Measurements from ENCODE around the gene ENDOG. TPM values are rescaled to one million over a fixed set of nuclear protein-coding genes. Genes with fewer than 3 reads are reported as not detected.
A peak's percentile ranks its signal among the peaks of the same experiment; 100 is the strongest.

The ENDOG gene
- total and polyA plus RNA-seq, 2 donors, result 11.0 to 21.5 TPM

GRCh38 chr9:128822407-128823042 is 4.2 kb downstream of the ENDOG start:
- H3K4me3 ChIP-seq (ENCODE audit: low read length in 2 of 2), result no peak overlapping the region
- peaks cover 57 to 61% of the 10 kb centered on the region in 2 donors for H3K36me3 ChIP-seq (ENCODE audit: control insufficient read depth in 2 of 2, insufficient read depth in 2 of 2, low read length in 1 of 2)
- 97% methylated on average over 22 of the region's 22 CpGs for WGBS
- no peak overlapping the region for H3K27ac ChIP-seq (ENCODE audit: low read depth in 1 of 2, low read length in 1 of 2)
- H3K4me1 ChIP-seq (ENCODE audit: control insufficient read depth in 2 of 2, insufficient read depth in 2 of 2, low read length in 2 of 2), result peaks cover 0 to 11% of the 10 kb centered on the region in 2 donors
- H3K27me3 ChIP-seq (ENCODE audit: control insufficient read depth in 2 of 2, insufficient read depth in 1 of 2, low read length in 1 of 2), result peaks cover 0 to 2% of the 10 kb centered on the region in 2 donors
- H3K9me3 ChIP-seq (ENCODE audit: control insufficient read depth in 2 of 2, insufficient read depth in 1 of 2, low read length in 1 of 2), result peaks cover 0 to 6% of the 10 kb centered on the region in 2 donors
- no peak for DNase-seq (ENCODE audit: low read depth in 6 of 9, low spot score in 9 of 9)

GRCh38 chr9:128823362-128823902 is 5.1 kb downstream of the ENDOG start:
- peaks cover 57 to 61% of the 10 kb centered on the region in 2 donors for H3K36me3 ChIP-seq (ENCODE audit: control insufficient read depth in 2 of 2, insufficient read depth in 2 of 2, low read length in 1 of 2)
- no peak overlapping the region for H3K4me3 ChIP-seq (ENCODE audit: low read length in 2 of 2)
- peaks cover 1 to 11% of the 10 kb centered on the region in 2 donors for H3K4me1 ChIP-seq (ENCODE audit: control insufficient read depth in 2 of 2, insufficient read depth in 2 of 2, low read length in 2 of 2)
- 97% methylated on average over 19 of the region's 19 CpGs for WGBS
- no peak overlapping the region for H3K27ac ChIP-seq (ENCODE audit: low read depth in 1 of 2, low read length in 1 of 2)
- H3K27me3 ChIP-seq (ENCODE audit: control insufficient read depth in 2 of 2, insufficient read depth in 1 of 2, low read length in 1 of 2), result peaks cover 0 to 2% of the 10 kb centered on the region in 2 donors
- no peak for DNase-seq (ENCODE audit: low read depth in 6 of 9, low spot score in 9 of 9)
- H3K9me3 ChIP-seq (ENCODE audit: control insufficient read depth in 2 of 2, insufficient read depth in 1 of 2, low read length in 1 of 2), result no peaks in the 10 kb centered on the region

- H3K4me3 ChIP-seq (ENCODE audit: low read length in 2 of 2), result no peak overlapping the region
- peaks cover 57 to 61% of the 10 kb centered on the region in 2 donors for H3K36me3 ChIP-seq (ENCODE audit: control insufficient read depth in 2 of 2, insufficient read depth in 2 of 2, low read length in 1 of 2)
- 97% methylated on average over 12 of the region's 12 CpGs for WGBS
- no peaks in the 10 kb centered on the region for H3K9me3 ChIP-seq (ENCODE audit: control insufficient read depth in 2 of 2, insufficient read depth in 1 of 2, low read length in 1 of 2)
- peaks cover 5 to 15% of the 10 kb centered on the region in 2 donors for H3K4me1 ChIP-seq (ENCODE audit: control insufficient read depth in 2 of 2, insufficient read depth in 2 of 2, low read length in 2 of 2)
- H3K27me3 ChIP-seq (ENCODE audit: control insufficient read depth in 2 of 2, insufficient read depth in 1 of 2, low read length in 1 of 2), result peaks cover 0 to 2% of the 10 kb centered on the region in 2 donors
- H3K27ac ChIP-seq (ENCODE audit: low read depth in 1 of 2, low read length in 1 of 2), result no peak overlapping the region
- DNase-seq (ENCODE audit: low read depth in 6 of 9, low spot score in 9 of 9), result no peak
These were observed 5.7 kb downstream of the ENDOG start for GRCh38 chr9:128823903-128824406.

GRCh38 chr9:128824911-128825310 is 6.6 kb downstream of the ENDOG start:
- H3K4me3 ChIP-seq (ENCODE audit: low read length in 2 of 2), result no peak overlapping the region
- no peaks in the 10 kb centered on the region for H3K27me3 ChIP-seq (ENCODE audit: control insufficient read depth in 2 of 2, insufficient read depth in 1 of 2, low read length in 1 of 2)
- H3K4me1 ChIP-seq (ENCODE audit: control insufficient read depth in 2 of 2, insufficient read depth in 2 of 2, low read length in 2 of 2), result peaks cover 5 to 12% of the 10 kb centered on the region in 2 donors
- H3K36me3 ChIP-seq (ENCODE audit: control insufficient read depth in 2 of 2, insufficient read depth in 2 of 2, low read length in 1 of 2), result peaks cover 57 to 61% of the 10 kb centered on the region in 2 donors
- WGBS, result 96% methylated on average over 7 of the region's 7 CpGs
- peaks cover 0 to 3% of the 10 kb centered on the region in 2 donors for H3K9me3 ChIP-seq (ENCODE audit: control insufficient read depth in 2 of 2, insufficient read depth in 1 of 2, low read length in 1 of 2)
- H3K27ac ChIP-seq (ENCODE audit: low read depth in 1 of 2, low read length in 1 of 2), result no peak overlapping the region
- no peak for DNase-seq (ENCODE audit: low read depth in 6 of 9, low spot score in 9 of 9)

GRCh38 chr9:128825923-128826700 is 7.8 kb downstream of the ENDOG start:
- Histone ChIP-seq H3K4me3 (ENCODE audit: low read length in 2 of 2) (no peak overlapping the region), H3K9me3 (ENCODE audit: control insufficient read depth in 2 of 2, insufficient read depth in 1 of 2, low read length in 1 of 2) (peaks cover 0 to 6% of the 10 kb centered on the region in 2 donors), H3K36me3 (ENCODE audit: control insufficient read depth in 2 of 2, insufficient read depth in 2 of 2, low read length in 1 of 2) (peaks cover 57 to 59% of the 10 kb centered on the region in 2 donors), H3K27me3 (ENCODE audit: control insufficient read depth in 2 of 2, insufficient read depth in 1 of 2, low read length in 1 of 2) (no peaks in the 10 kb centered on the region), H3K4me1 (ENCODE audit: control insufficient read depth in 2 of 2, insufficient read depth in 2 of 2, low read length in 2 of 2) (peaks cover 5 to 18% of the 10 kb centered on the region in 2 donors), H3K27ac (ENCODE audit: low read depth in 1 of 2, low read length in 1 of 2) (no peak overlapping the region)
- no peak for DNase-seq (ENCODE audit: low read depth in 6 of 9, low spot score in 9 of 9)
- 99% methylated on average over 22 of the region's 22 CpGs for WGBS

- Histone ChIP-seq H3K4me1 (ENCODE audit: control insufficient read depth in 2 of 2, insufficient read depth in 2 of 2, low read length in 2 of 2) (peaks cover 5 to 18% of the 10 kb centered on the region in 2 donors), H3K36me3 (ENCODE audit: control insufficient read depth in 2 of 2, insufficient read depth in 2 of 2, low read length in 1 of 2) (peaks cover 38 to 42% of the 10 kb centered on the region in 2 donors), H3K27ac (ENCODE audit: low read depth in 1 of 2, low read length in 1 of 2) (no peak overlapping the region), H3K4me3 (ENCODE audit: low read length in 2 of 2) (no peak overlapping the region), H3K27me3 (ENCODE audit: control insufficient read depth in 2 of 2, insufficient read depth in 1 of 2, low read length in 1 of 2) (no peaks in the 10 kb centered on the region), H3K9me3 (ENCODE audit: control insufficient read depth in 2 of 2, insufficient read depth in 1 of 2, low read length in 1 of 2) (peaks cover 0 to 6% of the 10 kb centered on the region in 2 donors)
- WGBS, result 97% methylated on average over 8 of the region's 8 CpGs
- DNase-seq (ENCODE audit: low read depth in 6 of 9, low spot score in 9 of 9), result no peak
These were observed 10.0 kb downstream of the ENDOG start for GRCh38 chr9:128828267-128828666.

GRCh38 chr9:128828719-128829452 is 10.6 kb downstream of the ENDOG start:
- H3K27ac ChIP-seq (ENCODE audit: low read depth in 1 of 2, low read length in 1 of 2), result peak overlapping the region; percentile 15 to 85
- peaks cover 0 to 6% of the 10 kb centered on the region in 2 donors for H3K9me3 ChIP-seq (ENCODE audit: control insufficient read depth in 2 of 2, insufficient read depth in 1 of 2, low read length in 1 of 2)
- 37% methylated on average over 18 of the region's 18 CpGs for WGBS
- no peak for DNase-seq (ENCODE audit: low read depth in 6 of 9, low spot score in 9 of 9)
- no peaks in the 10 kb centered on the region for H3K27me3 ChIP-seq (ENCODE audit: control insufficient read depth in 2 of 2, insufficient read depth in 1 of 2, low read length in 1 of 2)
- peaks cover 32 to 41% of the 10 kb centered on the region in 2 donors for H3K36me3 ChIP-seq (ENCODE audit: control insufficient read depth in 2 of 2, insufficient read depth in 2 of 2, low read length in 1 of 2)
- H3K4me3 ChIP-seq (ENCODE audit: low read length in 2 of 2), result peak overlapping the region; percentile 86 to 88
- H3K4me1 ChIP-seq (ENCODE audit: control insufficient read depth in 2 of 2, insufficient read depth in 2 of 2, low read length in 2 of 2), result peaks cover 5 to 18% of the 10 kb centered on the region in 2 donors

GRCh38 chr9:128829477-128830251 is 11.4 kb downstream of the ENDOG start, which contains the start of gene SPOUT1:
SPOUT1 (minus strand) TSS chr9:128829794; CDS start chr9:128829780, 14 bp downstream.
- peaks cover 32 to 33% of the 10 kb centered on the region in 2 donors for H3K36me3 ChIP-seq (ENCODE audit: control insufficient read depth in 2 of 2, insufficient read depth in 2 of 2, low read length in 1 of 2)
- DNase-seq (ENCODE audit: low read depth in 6 of 9, low spot score in 9 of 9), result peak; percentile 82 to 96 (median 90)

More at GRCh38 chr9:128829477-128830251, 11.4 kb downstream of the ENDOG start, which contains the start of gene SPOUT1:
- Histone ChIP-seq H3K9me3 (ENCODE audit: control insufficient read depth in 2 of 2, insufficient read depth in 1 of 2, low read length in 1 of 2) (peaks cover 0 to 6% of the 10 kb centered on the region in 2 donors), H3K27me3 (ENCODE audit: control insufficient read depth in 2 of 2, insufficient read depth in 1 of 2, low read length in 1 of 2) (no peaks in the 10 kb centered on the region), H3K4me1 (ENCODE audit: control insufficient read depth in 2 of 2, insufficient read depth in 2 of 2, low read length in 2 of 2) (peaks cover 5 to 18% of the 10 kb centered on the region in 2 donors), H3K4me3 (ENCODE audit: low read length in 2 of 2) (peak within 1 kb of the TSS; percentile 86 to 88), H3K27ac (ENCODE audit: low read depth in 1 of 2, low read length in 1 of 2) (peak within 1 kb of the TSS; percentile 55 to 85)
- under 1% methylated on average over 56 of the region's 56 CpGs for WGBS
